ENCODE measurements around the gene ZNF718. TPM values are rescaled to one million over a fixed set of nuclear protein-coding genes. Genes with fewer than 3 reads are reported as not detected.

ZNF718 gene
- total and polyA plus RNA-seq, 4 donors: 7.8 to 34.6 (median 15.7) TPM

Other genes starting within 250 kb of the ZNF718 start
- 10 to 100 TPM; 27.8 to 36.8 TPM for gene ZNF595, start 71.2 kb upstream of the ZNF718 start, total RNA-seq
- 10 to 100 TPM; 11.8 to 13.9 TPM for gene ZNF595, start 71.2 kb upstream of the ZNF718 start, polyA plus RNA-seq (ENCODE audit: insufficient read length in 2 of 2)
- 1 to 10 TPM; 1.4 to 2.5 TPM for gene ZNF732, start 181.0 kb downstream of the ZNF718 start, total RNA-seq
- gene ZNF732, start 181.0 kb downstream of the ZNF718 start, polyA plus RNA-seq (ENCODE audit: insufficient read length in 2 of 2): 1 to 10 TPM in 1 of 2 donors, under 1 TPM in 1; 0.95 to 1.3 TPM
- gene ZNF141, start 213.3 kb downstream of the ZNF718 start, total RNA-seq: 10 to 100 TPM; 44.9 to 54.2 TPM
- gene ZNF141, start 213.3 kb downstream of the ZNF718 start, polyA plus RNA-seq (ENCODE audit: insufficient read length in 2 of 2): 10 to 100 TPM; 22.7 to 25.5 TPM

Measured in spinal cord (tissue), 4 donors.